B cell (primary cell): ENCODE results near the gene ZNF35.

ENCODE experiments used
- EZH2 ChIP-seq: IDR thresholded peaks from 2 replicates; pipeline ENCODE4 v1.6.1; 2012; ENCODE audit warnings: borderline replicate concordance, low read depth, mild to moderate bottlenecking, moderate library complexity, low read length; ENCODE audit not compliant: insufficient read depth, poor library complexity, severe bottlenecking
- TF ChIP-seq, protein P1 (sequence below): fragments of 200-600 bp; IDR thresholded peaks from one replicate; pipeline ENCODE4 v1.8.0; 2022; ENCODE audit warnings: antibody characterized with exemption, mild to moderate bottlenecking

DNA sequence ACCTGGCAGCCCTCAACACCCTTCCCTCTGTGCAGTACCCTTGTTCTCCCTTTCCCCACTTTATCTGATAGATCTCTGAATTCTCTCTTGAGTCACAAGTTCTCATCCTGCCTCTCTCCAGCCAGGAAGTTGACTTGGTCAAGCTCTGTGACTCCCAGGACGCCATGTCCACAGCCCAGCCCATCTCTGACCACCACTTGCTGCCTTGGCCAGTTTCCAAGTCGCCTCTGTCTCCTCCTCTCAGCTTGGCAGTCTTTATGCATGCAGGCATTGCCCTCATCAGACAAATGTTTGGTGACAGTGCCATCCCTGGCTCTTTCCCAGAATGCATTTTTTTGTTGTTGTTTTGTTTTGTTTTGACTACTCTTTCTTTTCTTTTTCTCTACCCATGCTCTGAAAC lies 25.7 kb downstream of the ZNF35 start:
- TF ChIP-seq EZH2 = no peak
- TF ChIP-seq, protein P1, sequence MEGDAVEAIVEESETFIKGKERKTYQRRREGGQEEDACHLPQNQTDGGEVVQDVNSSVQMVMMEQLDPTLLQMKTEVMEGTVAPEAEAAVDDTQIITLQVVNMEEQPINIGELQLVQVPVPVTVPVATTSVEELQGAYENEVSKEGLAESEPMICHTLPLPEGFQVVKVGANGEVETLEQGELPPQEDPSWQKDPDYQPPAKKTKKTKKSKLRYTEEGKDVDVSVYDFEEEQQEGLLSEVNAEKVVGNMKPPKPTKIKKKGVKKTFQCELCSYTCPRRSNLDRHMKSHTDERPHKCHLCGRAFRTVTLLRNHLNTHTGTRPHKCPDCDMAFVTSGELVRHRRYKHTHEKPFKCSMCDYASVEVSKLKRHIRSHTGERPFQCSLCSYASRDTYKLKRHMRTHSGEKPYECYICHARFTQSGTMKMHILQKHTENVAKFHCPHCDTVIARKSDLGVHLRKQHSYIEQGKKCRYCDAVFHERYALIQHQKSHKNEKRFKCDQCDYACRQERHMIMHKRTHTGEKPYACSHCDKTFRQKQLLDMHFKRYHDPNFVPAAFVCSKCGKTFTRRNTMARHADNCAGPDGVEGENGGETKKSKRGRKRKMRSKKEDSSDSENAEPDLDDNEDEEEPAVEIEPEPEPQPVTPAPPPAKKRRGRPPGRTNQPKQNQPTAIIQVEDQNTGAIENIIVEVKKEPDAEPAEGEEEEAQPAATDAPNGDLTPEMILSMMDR = no peak
